HG02678 (cell line): ENCODE measurements around the gene STAB2.
A peak's percentile ranks its signal among the peaks of the same experiment; 100 is the strongest.

ENCODE experiments used
- ATAC-seq: cut with Tn5 transposase; IDR thresholded peaks from one replicate; pipeline ENCODE4 v1.9.1; 2021; ENCODE audit warnings: mild to moderate bottlenecking, moderate library complexity; ENCODE audit not compliant: unreplicated experiment

STAB2 gene

GRCh38 chr12:103578926-103579325, 8.1 kb upstream of the STAB2 start:
- ATAC-seq = no peak

- no peak for ATAC-seq
Observed at GRCh38 chr12:103580026-103580425, 7.0 kb upstream of the STAB2 start.

- no peak for ATAC-seq
Observed at GRCh38 chr12:103583008-103583407, 4.1 kb upstream of the STAB2 start.

GRCh38 chr12:103586132-103586531, 941 bp upstream of the STAB2 start:
- ATAC-seq = no peak

- no peak for ATAC-seq
Observed at GRCh38 chr12:103588680-103589079, 1.6 kb downstream of the STAB2 start.

GRCh38 chr12:103589517-103589916, 2.4 kb downstream of the STAB2 start:
- no peak for ATAC-seq

GRCh38 chr12:103590271-103590670, 3.2 kb downstream of the STAB2 start:
- no peak for ATAC-seq

- no peak for ATAC-seq
Observed at GRCh38 chr12:103596981-103597380, 9.9 kb downstream of the STAB2 start.

- no peak for ATAC-seq
Observed at GRCh38 chr12:103599274-103599673, 12.2 kb downstream of the STAB2 start.

GRCh38 chr12:103600967-103601728, 14.1 kb downstream of the STAB2 start:
- ATAC-seq = no peak

- no peak for ATAC-seq
Observed at GRCh38 chr12:103620395-103620794, 33.3 kb downstream of the STAB2 start.

GRCh38 chr12:103623716-103624115, 36.6 kb downstream of the STAB2 start:
- ATAC-seq = no peak

GRCh38 chr12:103626498-103626897, 39.4 kb downstream of the STAB2 start:
- ATAC-seq = no peak

GRCh38 chr12:103627189-103627855, 40.2 kb downstream of the STAB2 start:
- no peak for ATAC-seq

GRCh38 chr12:103632554-103633216, 45.6 kb downstream of the STAB2 start:
- ATAC-seq = peak; percentile 61

- no peak for ATAC-seq
Observed at GRCh38 chr12:103634732-103635131, 47.7 kb downstream of the STAB2 start.

- no peak for ATAC-seq
Observed at GRCh38 chr12:103635419-103635818, 48.3 kb downstream of the STAB2 start.

- ATAC-seq = no peak
Observed at GRCh38 chr12:103637021-103637420, 49.9 kb downstream of the STAB2 start.

- no peak for ATAC-seq
Observed at GRCh38 chr12:103637429-103637828, 50.4 kb downstream of the STAB2 start.

- ATAC-seq = no peak
Observed at GRCh38 chr12:103639983-103640382, 52.9 kb downstream of the STAB2 start.

- no peak for ATAC-seq
Observed at GRCh38 chr12:103640410-103640809, 53.3 kb downstream of the STAB2 start.

GRCh38 chr12:103640831-103641230, 53.8 kb downstream of the STAB2 start:
- ATAC-seq = no peak
